HuH-7.5 (cell line): ENCODE data around the gene TICAM2.

Experiments used
- DNase-seq: peaks from one replicate; pipeline ENCODE4 v3.0.0; 2011; ENCODE audit warnings: low spot score

TICAM2 gene

DNA sequence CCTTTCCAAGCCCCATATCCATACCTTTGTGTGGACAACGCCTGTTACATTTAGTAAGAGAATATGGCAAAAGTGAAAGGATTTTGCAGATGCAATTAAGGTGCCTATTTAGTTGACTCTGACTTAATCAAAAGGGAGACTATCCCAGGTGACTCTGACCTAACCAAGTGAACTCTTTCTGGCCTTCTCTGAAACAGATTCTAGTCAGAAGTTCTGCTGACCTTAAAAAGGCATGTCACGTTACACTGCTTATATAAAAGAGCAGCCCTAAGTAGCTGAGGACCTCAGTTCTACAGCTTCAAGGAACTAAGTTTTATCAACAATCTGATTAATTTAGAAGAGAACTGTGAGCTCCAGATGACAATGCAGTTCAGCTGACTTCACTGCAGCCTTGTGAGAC, 5.7 kb upstream of the TICAM2 start:
- DNase-seq, result no peak

- no peak for DNase-seq
Measured at GRCh38 chr5:115605436-115605835, 3.2 kb upstream of the TICAM2 start.

GRCh38 chr5:115602591-115603125, 379 bp upstream of the TICAM2 start:
- no peak for DNase-seq

DNA sequence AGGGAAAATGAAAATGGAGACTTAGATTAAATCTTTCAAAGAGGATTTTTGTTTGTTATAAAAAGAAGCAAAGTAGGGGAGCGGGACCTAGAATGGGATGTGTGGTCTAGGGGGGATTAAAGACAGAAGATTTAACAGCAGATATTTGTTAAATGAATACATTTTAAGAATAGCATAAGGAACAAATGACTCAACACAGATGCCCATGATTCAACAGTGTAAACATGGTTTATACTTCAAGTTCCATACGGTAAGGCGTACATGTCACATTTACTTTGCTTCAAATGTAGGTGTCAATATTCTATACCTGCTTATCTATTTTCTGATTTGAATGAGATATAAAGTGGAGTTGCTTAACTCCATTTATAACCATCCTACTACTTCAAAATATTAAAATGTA, 1.5 kb downstream of the TICAM2 start:
- no peak for DNase-seq

DNA sequence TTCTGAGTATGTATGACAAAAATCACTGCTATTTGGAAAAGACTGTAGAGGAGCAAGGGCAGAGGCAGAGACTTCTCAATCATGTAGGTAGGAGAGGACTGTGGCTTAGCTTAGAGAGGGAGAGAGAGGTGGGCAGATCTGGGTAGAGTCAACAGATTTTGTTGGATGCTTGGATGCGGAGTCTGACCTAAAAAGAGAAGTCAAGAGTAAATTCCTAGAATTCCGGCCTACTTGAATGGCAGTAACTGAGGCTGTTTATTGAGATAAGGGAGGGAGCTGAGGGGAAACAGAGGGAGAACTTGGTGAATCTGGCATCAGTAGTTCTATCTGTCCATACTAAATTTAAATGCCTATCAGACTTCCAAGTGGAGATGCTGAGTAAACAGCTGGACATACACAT, 2.4 kb downstream of the TICAM2 start:
- DNase-seq, result no peak

DNA sequence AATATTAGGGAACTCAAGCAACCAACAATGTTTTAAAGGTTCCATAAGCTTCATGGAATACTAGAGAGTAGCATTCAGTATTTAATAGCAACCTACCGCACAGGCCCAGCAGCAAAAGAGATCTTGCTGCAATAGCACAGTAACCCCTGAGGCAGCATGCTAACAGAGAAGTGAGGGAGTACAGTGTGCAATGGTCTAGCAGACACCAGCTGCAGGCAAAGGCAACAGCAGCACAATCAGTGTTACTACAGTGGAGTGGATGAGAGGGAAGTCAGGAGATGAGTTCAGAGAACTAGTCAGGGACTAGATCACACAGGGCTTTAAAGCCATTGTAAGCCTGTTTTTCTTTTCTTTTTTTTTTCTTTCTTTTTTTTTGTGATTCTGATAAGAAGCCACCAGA, 2.8 kb downstream of the TICAM2 start:
- no peak for DNase-seq

DNA sequence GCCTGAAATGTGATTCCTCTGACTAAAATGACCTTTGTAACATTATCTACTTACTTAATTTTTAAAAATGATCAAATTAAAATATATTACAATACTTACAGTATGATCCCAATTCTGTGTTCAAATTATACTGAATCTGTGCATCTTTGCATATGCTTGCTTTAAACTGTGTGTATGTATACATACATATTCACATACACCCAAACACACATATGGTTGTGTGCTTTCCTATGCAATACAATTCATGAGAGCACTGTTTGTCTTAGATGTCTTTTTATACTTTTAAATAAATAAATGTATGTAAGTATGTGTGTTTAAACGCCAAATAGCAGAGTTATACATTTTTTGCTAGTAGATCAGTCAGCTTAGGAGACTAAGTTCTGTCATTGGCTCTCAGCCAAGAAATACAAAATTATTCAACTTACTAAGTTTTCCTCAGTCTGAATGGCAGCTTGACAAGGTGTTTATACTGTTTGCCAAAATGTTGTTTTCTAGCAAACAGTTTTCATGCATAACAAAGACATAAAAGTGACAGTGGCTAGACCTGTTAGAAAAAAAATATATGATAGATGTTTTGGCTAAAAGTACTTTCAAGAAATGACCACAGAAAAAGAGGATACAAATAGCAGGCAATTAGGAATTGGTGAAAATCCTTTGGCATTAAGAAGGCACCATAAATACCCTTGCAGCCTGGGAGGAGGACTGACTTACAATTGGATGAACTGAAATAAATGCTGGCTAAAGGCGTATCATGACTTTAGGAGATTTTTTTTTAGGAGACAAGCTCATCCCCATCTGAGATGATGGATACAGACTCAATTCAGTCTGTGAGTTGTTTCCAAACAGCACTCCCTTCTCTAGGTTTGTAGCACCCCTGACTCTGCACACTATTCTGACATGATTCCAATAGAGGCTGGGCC, 7.9 kb downstream of the TICAM2 start:
- no peak for DNase-seq

DNA sequence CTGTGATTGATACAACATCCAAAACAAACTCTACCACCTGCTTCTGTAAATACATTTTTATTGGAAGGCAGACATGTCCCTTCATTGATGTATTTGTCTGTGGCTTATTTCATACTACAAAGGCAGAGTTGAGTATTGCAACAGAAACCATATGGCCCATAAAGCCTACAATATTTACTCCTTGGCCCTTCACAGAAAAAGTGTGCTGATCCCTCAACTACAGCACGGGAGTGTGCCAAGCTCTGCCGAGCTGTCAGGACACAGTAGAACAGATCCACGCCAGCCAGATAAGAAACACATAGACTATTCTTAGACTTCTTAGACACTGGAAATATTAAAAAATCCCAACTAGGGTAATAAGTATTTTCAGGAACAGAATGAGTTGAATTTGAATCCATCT, 13.2 kb downstream of the TICAM2 start:
- no peak for DNase-seq

- no peak for DNase-seq
Measured at GRCh38 chr5:115588640-115589039, 13.6 kb downstream of the TICAM2 start.

DNA sequence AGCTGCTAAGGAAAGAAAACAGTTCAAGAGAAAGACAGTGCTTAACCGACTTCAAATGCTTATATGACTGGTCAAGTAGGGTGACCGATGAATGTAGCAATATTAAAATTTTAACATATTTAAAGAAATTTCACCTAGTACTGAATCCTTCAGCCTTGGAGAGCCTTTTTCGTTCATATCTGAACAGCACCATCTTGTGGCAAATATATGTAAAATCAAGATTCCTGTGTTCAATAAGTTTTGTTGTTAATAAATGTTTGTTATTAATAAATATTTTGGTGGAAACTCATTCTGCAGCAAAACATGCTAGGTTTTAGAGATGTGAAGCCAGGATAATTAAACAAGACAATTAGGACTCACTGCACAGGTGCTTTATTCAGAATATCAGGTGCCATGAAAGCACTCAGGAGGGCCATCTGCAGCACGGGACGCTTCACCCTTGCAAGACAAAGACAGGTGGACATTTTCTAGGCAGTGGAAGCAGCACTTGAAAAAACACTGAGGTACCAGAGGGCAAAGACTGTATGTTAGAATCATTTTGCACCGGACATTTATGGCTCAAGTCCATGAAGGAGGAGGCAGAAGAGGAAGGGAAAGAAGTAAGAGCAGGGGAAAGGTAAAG, 15.6 kb downstream of the TICAM2 start:
- no peak for DNase-seq

DNA sequence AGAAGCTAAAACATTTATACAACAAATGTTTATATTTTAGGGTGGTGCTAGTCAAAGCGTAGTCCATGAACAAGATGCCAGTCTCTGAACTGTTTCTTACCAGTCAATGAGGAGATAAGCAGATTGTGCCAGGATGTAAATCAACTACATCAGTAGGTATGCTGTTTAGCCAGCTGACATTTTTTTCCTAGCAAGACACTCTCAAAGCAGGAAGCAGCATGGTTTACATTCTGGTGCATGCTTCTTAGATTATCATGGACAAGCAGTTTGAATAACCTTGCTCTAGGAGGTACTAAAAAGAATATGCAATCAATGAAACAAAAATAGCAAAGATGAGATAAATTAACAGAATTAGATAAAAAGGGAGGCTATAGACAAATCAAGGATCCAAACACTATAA, 17.0 kb downstream of the TICAM2 start:
- no peak for DNase-seq

DNA sequence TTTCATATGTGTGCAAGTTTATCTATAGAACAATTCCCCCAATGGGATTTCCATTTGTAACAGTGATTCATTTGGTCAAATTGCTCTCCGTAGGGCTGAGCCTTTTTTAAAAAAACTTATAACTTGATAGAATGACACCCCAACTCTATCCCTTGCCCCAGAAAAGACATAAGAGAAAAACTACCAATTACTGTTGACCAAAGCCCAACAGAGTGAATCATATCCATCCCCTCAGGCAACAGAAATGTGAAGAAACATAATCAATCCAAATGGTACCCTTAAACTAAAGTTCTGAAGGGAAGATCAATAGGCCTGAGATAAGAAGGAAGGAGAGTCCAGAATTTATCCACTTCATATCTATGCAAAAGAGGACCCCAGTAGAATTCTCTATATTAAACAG, 17.8 kb downstream of the TICAM2 start:
- no peak for DNase-seq

- no peak for DNase-seq
Measured at GRCh38 chr5:115583474-115583873, 18.8 kb downstream of the TICAM2 start.

GRCh38 chr5:115580941-115581340, 21.3 kb downstream of the TICAM2 start:
- DNase-seq, result no peak

- DNase-seq, result no peak
Measured at GRCh38 chr5:115579747-115580173, 22.5 kb downstream of the TICAM2 start.

DNA sequence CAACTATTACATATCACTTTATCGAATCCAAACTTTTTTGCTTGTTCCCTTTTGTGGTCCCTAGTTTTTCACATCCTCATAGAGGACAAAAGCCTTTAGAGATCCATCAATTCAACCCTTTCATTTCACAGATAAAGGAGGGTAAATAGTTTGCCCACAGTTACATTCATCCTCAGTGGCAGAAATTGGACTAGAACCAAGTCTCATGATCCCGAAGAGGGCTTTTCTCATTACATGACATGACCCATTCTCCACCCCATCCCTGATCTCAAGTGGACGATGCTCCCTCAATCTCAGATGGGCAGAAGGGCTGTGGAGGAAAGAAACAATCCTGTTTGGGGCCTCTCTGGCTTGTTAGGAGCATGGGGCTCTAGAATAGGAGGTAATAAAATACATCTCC, 23.1 kb downstream of the TICAM2 start:
- no peak for DNase-seq

DNA sequence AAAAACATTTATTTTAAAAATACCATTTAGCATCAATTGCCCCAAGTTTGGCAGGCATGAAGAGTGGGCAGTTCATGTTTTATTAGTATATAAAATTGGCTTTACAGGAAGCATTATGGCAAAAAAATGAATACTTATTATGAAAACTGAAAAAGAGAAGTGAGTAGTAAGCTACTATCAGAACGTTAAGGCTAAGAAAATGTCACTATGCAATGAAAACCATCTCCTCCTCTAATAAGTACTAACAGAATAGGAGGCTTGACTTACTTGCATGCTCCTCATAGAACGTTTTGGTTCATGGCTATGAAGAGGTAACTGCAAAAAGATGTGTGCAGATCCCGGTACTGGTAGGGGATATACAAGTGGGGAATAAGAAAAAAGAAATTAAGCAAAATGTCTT, 23.6 kb downstream of the TICAM2 start:
- no peak for DNase-seq

DNA sequence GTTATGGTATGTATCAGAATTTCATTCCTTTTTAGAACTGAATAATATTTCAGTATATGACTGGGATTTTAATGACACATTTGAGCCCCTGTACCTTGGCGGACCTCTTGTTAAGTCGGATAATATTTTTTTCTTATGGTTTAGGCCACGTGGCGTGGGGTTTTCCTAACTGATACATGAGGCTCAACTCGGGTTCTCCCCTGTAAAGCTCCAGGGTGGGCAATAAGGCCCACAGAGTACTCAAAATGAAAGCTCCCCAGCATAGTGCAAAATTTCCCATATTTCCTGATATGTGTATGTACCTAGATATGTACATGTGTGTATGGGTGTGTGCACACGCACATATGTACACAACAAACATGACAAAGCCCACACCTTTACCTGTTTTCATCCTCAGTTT, 24.5 kb downstream of the TICAM2 start:
- DNase-seq, result no peak

- no peak for DNase-seq
Measured at GRCh38 chr5:115577329-115577728, 24.9 kb downstream of the TICAM2 start.

DNA sequence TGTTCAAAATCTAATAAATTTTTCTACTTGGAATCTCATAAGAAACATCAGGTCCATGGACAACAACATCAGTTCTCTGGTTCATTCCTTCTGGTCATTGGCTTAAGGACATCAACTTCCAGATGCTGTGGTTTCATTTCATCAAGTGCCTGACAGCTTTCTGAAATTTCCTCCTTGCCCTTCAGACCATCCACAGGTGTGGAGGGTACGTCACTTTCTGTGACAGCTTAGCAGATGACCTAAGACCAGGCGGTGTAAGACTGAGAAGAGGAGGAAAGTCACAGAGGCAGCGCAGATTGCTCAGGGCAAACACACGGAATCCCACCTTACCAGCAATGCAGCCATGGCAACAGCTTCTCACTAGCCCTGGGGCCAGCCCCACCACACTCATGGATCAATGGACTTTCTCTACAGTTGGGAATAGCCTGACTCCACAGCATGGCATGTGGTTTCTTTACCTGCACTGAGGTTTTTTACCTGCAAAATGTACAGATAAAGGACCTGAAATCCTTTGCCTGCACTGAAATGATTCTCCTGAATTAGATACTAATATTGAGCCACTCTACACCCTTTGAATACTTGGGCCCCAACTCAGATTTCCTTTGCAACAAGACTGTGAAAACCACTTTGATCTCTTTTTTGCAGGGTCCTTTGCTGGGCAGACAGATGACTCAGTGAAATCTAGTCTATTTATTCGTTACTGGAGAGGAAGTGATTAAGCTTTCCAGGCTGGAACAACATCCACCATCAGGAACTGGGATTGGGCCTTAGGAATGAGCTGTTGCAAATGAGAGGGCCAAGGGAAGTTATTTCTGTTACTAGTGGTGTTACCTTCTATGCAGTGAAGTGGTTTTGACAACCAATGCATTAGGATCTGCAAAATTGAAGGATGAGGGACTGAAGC, 26.9 kb downstream of the TICAM2 start:
- DNase-seq, result no peak

DNA sequence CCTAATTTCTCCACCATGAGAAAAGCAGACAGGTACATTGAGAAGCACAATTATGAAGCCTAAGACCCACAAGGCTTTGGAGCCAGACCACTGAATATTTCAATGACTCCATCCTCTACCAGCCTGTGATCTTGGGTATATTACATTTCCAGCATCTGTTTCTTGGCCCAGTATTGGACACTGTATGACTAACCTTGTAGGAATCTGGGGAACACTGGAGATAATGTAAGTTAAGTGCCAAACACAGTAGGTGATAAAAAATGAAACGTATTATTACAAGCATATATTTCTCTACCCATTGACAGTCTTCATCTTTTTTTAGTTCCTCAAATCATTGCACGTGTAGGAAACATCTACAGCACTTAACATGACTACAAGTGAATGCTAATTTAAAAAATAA, 29.1 kb downstream of the TICAM2 start:
- DNase-seq, result no peak

- DNase-seq, result no peak
Measured at GRCh38 chr5:115571441-115571878, 30.8 kb downstream of the TICAM2 start.
